GM12873 (cell line): ENCODE results near the gene ZNF451.
"Not testable (repeated sequence)": the region's sequence is repeated elsewhere in the genome, so short reads cannot be mapped to it uniquely, and the experiment has no call there.

ENCODE experiments used
- TF ChIP-seq, protein P1 (sequence below): IDR thresholded peaks from 2 replicates; pipeline ENCODE4 v1.5.1; 2012; ENCODE audit warnings: low read depth, mild to moderate bottlenecking, moderate library complexity, low read length, control low read depth; ENCODE audit not compliant: insufficient read depth; ENCODE audit errors: missing control alignments

The ZNF451 gene

GRCh38 chr6:57089687-57090457, at the start of gene ZNF451:
ZNF451 (plus strand) TSS chr6:57090188; CDS start chr6:57090254, 66 bp downstream.
- TF ChIP-seq, protein P1, sequence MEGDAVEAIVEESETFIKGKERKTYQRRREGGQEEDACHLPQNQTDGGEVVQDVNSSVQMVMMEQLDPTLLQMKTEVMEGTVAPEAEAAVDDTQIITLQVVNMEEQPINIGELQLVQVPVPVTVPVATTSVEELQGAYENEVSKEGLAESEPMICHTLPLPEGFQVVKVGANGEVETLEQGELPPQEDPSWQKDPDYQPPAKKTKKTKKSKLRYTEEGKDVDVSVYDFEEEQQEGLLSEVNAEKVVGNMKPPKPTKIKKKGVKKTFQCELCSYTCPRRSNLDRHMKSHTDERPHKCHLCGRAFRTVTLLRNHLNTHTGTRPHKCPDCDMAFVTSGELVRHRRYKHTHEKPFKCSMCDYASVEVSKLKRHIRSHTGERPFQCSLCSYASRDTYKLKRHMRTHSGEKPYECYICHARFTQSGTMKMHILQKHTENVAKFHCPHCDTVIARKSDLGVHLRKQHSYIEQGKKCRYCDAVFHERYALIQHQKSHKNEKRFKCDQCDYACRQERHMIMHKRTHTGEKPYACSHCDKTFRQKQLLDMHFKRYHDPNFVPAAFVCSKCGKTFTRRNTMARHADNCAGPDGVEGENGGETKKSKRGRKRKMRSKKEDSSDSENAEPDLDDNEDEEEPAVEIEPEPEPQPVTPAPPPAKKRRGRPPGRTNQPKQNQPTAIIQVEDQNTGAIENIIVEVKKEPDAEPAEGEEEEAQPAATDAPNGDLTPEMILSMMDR, result no peak

- TF ChIP-seq, protein P1, result no peak
Observed at GRCh38 chr6:57044568-57044967, 45.4 kb upstream of the ZNF451 start.

- TF ChIP-seq, protein P1, result not testable (repeated sequence)
Observed at GRCh38 chr6:57046332-57047256, 43.4 kb upstream of the ZNF451 start, which contains the start of gene KIAA1586. KIAA1586 (plus strand) TSS chr6:57046693; CDS start chr6:57046756, 63 bp downstream.

DNA sequence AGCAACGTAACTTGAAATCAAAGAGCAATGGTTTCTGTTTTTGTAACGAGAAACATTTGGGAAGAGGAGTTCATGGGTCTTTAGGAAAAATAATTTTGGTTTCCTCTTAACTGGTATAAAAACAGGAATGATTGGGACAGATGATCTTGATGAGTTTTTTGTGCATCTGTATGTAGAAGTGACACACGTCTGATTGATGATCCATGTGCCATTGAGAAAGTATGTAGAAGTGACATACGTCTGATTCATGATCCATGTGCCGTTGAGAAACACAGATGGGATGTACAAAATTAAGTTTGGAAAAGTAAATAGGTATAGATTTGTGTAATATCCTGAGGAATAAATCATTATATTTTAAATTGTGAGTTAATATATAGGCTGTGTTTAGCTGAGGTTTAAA, 41.4 kb upstream of the ZNF451 start:
- TF ChIP-seq, protein P1, result no peak

- TF ChIP-seq, protein P1, result no peak
Observed at GRCh38 chr6:57063847-57064246, 26.1 kb upstream of the ZNF451 start.

GRCh38 chr6:57064809-57065208, 25.2 kb upstream of the ZNF451 start:
- TF ChIP-seq, protein P1, result no peak

DNA sequence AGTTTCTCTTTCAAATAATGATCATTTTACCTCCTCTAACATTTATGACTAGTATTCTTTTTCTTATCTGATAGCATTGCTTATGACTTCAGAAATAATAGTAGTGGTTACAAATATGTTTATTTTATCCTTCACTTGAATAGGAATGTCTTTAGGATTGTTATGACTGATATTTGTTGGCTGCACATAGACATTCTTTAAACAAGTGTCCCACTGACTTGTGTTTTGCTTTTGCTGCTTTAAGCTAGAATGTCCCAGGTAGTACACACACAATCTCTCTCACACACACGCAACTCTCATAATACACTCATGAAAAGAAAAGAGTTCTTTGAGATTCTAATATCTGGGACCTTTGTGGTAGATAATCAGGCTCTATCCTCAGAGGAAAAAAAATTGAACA, 21.9 kb upstream of the ZNF451 start:
- TF ChIP-seq, protein P1, result no peak
